SU-DHL-6 (cell line): Measurements from ENCODE around the gene IGSF21.

ENCODE experiments used
- EZH2phosphoT487 ChIP-seq: fragments of 200-600 bp; sonication (generic), shearing (Covaris generic); conservative IDR thresholded peaks from 2 replicates; pipeline ENCODE4 v1.6.1; 2018; ENCODE audit warnings: mild to moderate bottlenecking, antibody characterized with exemption, low read length, moderate library complexity, mixed read lengths
- TF ChIP-seq, protein P1 (sequence below): fragments of 200-600 bp; sonication (generic); IDR thresholded peaks from one replicate; pipeline ENCODE4 v1.5.1; 2017; ENCODE audit warnings: antibody characterized with exemption, mild to moderate bottlenecking, low read length, moderate library complexity; ENCODE audit not compliant: insufficient read depth, poor library complexity, severe bottlenecking

DNA sequence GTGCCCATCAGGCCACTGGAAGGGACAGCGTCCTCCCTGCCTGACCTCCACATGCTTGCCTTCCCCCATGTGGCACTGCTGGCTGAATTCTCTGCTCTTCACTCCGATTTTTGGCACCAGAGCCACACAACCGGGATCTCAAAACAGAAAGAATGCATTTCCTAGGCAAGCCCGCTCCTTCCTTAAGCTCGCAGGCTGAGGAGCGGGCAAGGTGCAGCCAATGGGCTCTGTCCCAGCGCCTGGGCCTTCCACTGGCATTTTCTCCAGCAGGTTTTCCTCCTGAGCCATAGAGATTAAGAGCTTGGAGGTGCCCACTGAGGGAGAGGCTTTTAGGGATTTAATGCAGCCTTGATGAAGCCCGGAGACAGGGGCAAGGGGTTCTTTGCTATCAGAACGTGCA is 158.0 kb downstream of the IGSF21 start:
- TF ChIP-seq, protein P1, sequence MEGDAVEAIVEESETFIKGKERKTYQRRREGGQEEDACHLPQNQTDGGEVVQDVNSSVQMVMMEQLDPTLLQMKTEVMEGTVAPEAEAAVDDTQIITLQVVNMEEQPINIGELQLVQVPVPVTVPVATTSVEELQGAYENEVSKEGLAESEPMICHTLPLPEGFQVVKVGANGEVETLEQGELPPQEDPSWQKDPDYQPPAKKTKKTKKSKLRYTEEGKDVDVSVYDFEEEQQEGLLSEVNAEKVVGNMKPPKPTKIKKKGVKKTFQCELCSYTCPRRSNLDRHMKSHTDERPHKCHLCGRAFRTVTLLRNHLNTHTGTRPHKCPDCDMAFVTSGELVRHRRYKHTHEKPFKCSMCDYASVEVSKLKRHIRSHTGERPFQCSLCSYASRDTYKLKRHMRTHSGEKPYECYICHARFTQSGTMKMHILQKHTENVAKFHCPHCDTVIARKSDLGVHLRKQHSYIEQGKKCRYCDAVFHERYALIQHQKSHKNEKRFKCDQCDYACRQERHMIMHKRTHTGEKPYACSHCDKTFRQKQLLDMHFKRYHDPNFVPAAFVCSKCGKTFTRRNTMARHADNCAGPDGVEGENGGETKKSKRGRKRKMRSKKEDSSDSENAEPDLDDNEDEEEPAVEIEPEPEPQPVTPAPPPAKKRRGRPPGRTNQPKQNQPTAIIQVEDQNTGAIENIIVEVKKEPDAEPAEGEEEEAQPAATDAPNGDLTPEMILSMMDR = no peak
- TF ChIP-seq EZH2phosphoT487 = no peak
